ENCODE results near the gene TENM3.

TENM3 gene

GRCh38 chr4:182447767-182448280 is 204.6 kb downstream of the TENM3 start:
- H3K9me3 ChIP-seq (ENCODE audit: low read length) = no peaks in the 10 kb centered on the region
- H3K4me1 ChIP-seq (ENCODE audit: insufficient read depth, low read length, severe bottlenecking) = no peaks in the 10 kb centered on the region
- TF ChIP-seq EZH2 (IDR thresholded peaks at IDR 0.05; ENCODE audit: borderline replicate concordance, low read length) (no peak), CTCF (IDR thresholded peaks at IDR 0.05; ENCODE audit: low read length) (no peak)
- H3K79me2 ChIP-seq (ENCODE audit: insufficient read depth, low read length) = no peaks in the 10 kb centered on the region
- no peak overlapping the region for H3K4me3 ChIP-seq (ENCODE audit: low read depth, low read length, poor library complexity, severe bottlenecking)
- H4K20me1 ChIP-seq (ENCODE audit: insufficient read depth, low read length) = no peaks in the 10 kb centered on the region
- no peak overlapping the region for H2AFZ ChIP-seq (ENCODE audit: low read length)
- H3K9ac ChIP-seq (ENCODE audit: low read length) = no peak overlapping the region
- no peak overlapping the region for H3K4me2 ChIP-seq (ENCODE audit: low read length)
- H3K27me3 ChIP-seq (ENCODE audit: insufficient read depth, low read length) = no peaks in the 10 kb centered on the region
- H3F3A ChIP-seq (ENCODE audit: insufficient read depth, low read length) = no peaks in the 10 kb centered on the region
- no peaks in the 10 kb centered on the region for H3K9me2 ChIP-seq (ENCODE audit: low read depth, low read length)
- H3K36me3 ChIP-seq (ENCODE audit: insufficient read depth, low read length) = no peaks in the 10 kb centered on the region
- H3K27ac ChIP-seq (ENCODE audit: low read depth, low read length, poor library complexity, severe bottlenecking) = no peak overlapping the region

GRCh38 chr4:182448281-182449151 is 205.3 kb downstream of the TENM3 start:
- Histone ChIP-seq H3F3A (ENCODE audit: insufficient read depth, low read length) (no peaks in the 10 kb centered on the region), H3K9me3 (ENCODE audit: low read length) (no peaks in the 10 kb centered on the region), H3K9ac (ENCODE audit: low read length) (no peak overlapping the region), H4K20me1 (ENCODE audit: insufficient read depth, low read length) (no peaks in the 10 kb centered on the region), H3K27me3 (ENCODE audit: insufficient read depth, low read length) (no peaks in the 10 kb centered on the region), H3K4me2 (ENCODE audit: low read length) (no peak overlapping the region), H2AFZ (ENCODE audit: low read length) (no peak overlapping the region), H3K4me1 (ENCODE audit: insufficient read depth, low read length, severe bottlenecking) (no peaks in the 10 kb centered on the region), H3K27ac (ENCODE audit: low read depth, low read length, poor library complexity, severe bottlenecking) (no peak overlapping the region), H3K4me3 (ENCODE audit: low read depth, low read length, poor library complexity, severe bottlenecking) (no peak overlapping the region), H3K36me3 (ENCODE audit: insufficient read depth, low read length) (no peaks in the 10 kb centered on the region), H3K79me2 (ENCODE audit: insufficient read depth, low read length) (no peaks in the 10 kb centered on the region), H3K9me2 (ENCODE audit: low read depth, low read length) (no peaks in the 10 kb centered on the region)
- TF ChIP-seq CTCF (IDR thresholded peaks at IDR 0.05; ENCODE audit: low read length) (no peak), EZH2 (IDR thresholded peaks at IDR 0.05; ENCODE audit: borderline replicate concordance, low read length) (no peak)

GRCh38 chr4:182449186-182449929 is 206.2 kb downstream of the TENM3 start:
- Histone ChIP-seq H3K4me1 (ENCODE audit: insufficient read depth, low read length, severe bottlenecking) (no peaks in the 10 kb centered on the region), H3K9me3 (ENCODE audit: low read length) (no peaks in the 10 kb centered on the region), H3K4me3 (ENCODE audit: low read depth, low read length, poor library complexity, severe bottlenecking) (no peak overlapping the region), H2AFZ (ENCODE audit: low read length) (no peak overlapping the region), H3K9me2 (ENCODE audit: low read depth, low read length) (no peaks in the 10 kb centered on the region), H4K20me1 (ENCODE audit: insufficient read depth, low read length) (no peaks in the 10 kb centered on the region), H3K9ac (ENCODE audit: low read length) (no peak overlapping the region), H3K4me2 (ENCODE audit: low read length) (no peak overlapping the region), H3K36me3 (ENCODE audit: insufficient read depth, low read length) (no peaks in the 10 kb centered on the region), H3K27me3 (ENCODE audit: insufficient read depth, low read length) (no peaks in the 10 kb centered on the region), H3K79me2 (ENCODE audit: insufficient read depth, low read length) (no peaks in the 10 kb centered on the region), H3K27ac (ENCODE audit: low read depth, low read length, poor library complexity, severe bottlenecking) (no peak overlapping the region), H3F3A (ENCODE audit: insufficient read depth, low read length) (no peaks in the 10 kb centered on the region)
- no peak for TF ChIP-seq EZH2 (IDR thresholded peaks at IDR 0.05; ENCODE audit: borderline replicate concordance, low read length)
- no peak for TF ChIP-seq CTCF (IDR thresholded peaks at IDR 0.05; ENCODE audit: low read length)
